Measurements from ENCODE around the gene C3. TPM values are rescaled to one million over a fixed set of nuclear protein-coding genes. Genes with fewer than 3 reads are reported as not detected.

C3 gene
- polyA plus RNA-seq, 3 donors = 2.4 to 5.3 (median 3.2) TPM

DNA sequence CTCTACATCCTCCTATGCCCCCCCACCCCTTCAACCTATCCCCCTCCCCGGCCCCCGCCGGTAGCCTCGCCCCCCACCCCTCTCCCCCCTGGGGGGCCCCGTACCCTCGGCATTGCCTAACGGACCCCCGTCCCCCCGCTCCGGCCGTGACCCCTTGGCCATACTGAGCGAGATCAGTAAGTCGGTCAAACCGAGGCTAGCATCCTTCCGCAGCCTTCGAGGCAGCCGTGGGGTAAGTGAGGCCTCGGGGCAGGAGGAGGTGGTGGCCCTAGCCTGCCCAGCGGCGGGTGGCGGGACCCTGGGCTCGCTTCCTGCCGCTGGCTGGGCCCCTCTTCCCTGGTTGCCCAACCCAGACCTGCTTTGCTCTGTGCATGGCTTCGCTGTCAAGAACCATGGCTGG, 25.5 kb upstream of the C3 start:
- peaks cover 8% of the 10 kb centered on the region for H3K4me1 Mint-ChIP-seq
- Histone ChIP-seq H3K9me3 (replicated peaks in 1 of 2; ENCODE audit: control insufficient read depth in 1 of 2, insufficient read depth in 1 of 2, low read length in 2 of 2) (no peaks in the 10 kb centered on the region), H3K4me2 (replicated peaks; ENCODE audit: extremely low read depth, low read length, poor library complexity, severe bottlenecking) (no peak overlapping the region), H3K9ac (ENCODE audit: insufficient read depth, low read length, poor library complexity, severe bottlenecking) (no peak overlapping the region), H4K20me1 (ENCODE audit: insufficient read depth, low read length) (no peaks in the 10 kb centered on the region), H3K36me3 (replicated peaks in 1 of 2; ENCODE audit: control insufficient read depth in 1 of 2, insufficient read depth in 2 of 2, low read length in 2 of 2) (no peaks in the 10 kb centered on the region), H3K79me2 (ENCODE audit: insufficient read depth, low read length) (no peaks in the 10 kb centered on the region), H3K4me3 (replicated peaks in 1 of 3; ENCODE audit: low read depth in 2 of 3, low read length in 3 of 3) (no peak overlapping the region), H2AFZ (ENCODE audit: insufficient read depth, low read depth, low read length, poor library complexity, severe bottlenecking) (no peak overlapping the region), H3K27me3 (ENCODE audit: control insufficient read depth in 2 of 2, insufficient read depth in 2 of 2, low read length in 2 of 2) (no peaks in the 10 kb centered on the region), H3K4me1 (ENCODE audit: control insufficient read depth in 1 of 2, insufficient read depth in 2 of 2, low read length in 2 of 2) (peaks cover 5% of the 10 kb centered on the region in 2 donors), H3K27ac (ENCODE audit: low read depth in 1 of 2, low read length in 2 of 2) (no peak overlapping the region)
- no peak overlapping the region for H3K4me3 Mint-ChIP-seq
- DNase-seq = no peak
- 87% methylated on average over 13 of the region's 24 CpGs for WGBS (ENCODE audit: insufficient coverage)
- H3K9me3 Mint-ChIP-seq = peaks cover 0 to 3% (median 0%) of the 10 kb centered on the region in 7 donors
- peaks cover 10 to 30% (median 15%) of the 10 kb centered on the region in 3 donors for H3K27me3 Mint-ChIP-seq (ENCODE audit: low read depth in 3 of 3)
- TF ChIP-seq, protein P1, sequence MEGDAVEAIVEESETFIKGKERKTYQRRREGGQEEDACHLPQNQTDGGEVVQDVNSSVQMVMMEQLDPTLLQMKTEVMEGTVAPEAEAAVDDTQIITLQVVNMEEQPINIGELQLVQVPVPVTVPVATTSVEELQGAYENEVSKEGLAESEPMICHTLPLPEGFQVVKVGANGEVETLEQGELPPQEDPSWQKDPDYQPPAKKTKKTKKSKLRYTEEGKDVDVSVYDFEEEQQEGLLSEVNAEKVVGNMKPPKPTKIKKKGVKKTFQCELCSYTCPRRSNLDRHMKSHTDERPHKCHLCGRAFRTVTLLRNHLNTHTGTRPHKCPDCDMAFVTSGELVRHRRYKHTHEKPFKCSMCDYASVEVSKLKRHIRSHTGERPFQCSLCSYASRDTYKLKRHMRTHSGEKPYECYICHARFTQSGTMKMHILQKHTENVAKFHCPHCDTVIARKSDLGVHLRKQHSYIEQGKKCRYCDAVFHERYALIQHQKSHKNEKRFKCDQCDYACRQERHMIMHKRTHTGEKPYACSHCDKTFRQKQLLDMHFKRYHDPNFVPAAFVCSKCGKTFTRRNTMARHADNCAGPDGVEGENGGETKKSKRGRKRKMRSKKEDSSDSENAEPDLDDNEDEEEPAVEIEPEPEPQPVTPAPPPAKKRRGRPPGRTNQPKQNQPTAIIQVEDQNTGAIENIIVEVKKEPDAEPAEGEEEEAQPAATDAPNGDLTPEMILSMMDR (IDR thresholded peaks at IDR 0.05) = no peak
- intact Hi-C loops (cut with micrococcal nuclease) = no loop called here
- H3K27ac Mint-ChIP-seq = no peak overlapping the region
- H3K36me3 Mint-ChIP-seq = no peaks in the 10 kb centered on the region

DNA sequence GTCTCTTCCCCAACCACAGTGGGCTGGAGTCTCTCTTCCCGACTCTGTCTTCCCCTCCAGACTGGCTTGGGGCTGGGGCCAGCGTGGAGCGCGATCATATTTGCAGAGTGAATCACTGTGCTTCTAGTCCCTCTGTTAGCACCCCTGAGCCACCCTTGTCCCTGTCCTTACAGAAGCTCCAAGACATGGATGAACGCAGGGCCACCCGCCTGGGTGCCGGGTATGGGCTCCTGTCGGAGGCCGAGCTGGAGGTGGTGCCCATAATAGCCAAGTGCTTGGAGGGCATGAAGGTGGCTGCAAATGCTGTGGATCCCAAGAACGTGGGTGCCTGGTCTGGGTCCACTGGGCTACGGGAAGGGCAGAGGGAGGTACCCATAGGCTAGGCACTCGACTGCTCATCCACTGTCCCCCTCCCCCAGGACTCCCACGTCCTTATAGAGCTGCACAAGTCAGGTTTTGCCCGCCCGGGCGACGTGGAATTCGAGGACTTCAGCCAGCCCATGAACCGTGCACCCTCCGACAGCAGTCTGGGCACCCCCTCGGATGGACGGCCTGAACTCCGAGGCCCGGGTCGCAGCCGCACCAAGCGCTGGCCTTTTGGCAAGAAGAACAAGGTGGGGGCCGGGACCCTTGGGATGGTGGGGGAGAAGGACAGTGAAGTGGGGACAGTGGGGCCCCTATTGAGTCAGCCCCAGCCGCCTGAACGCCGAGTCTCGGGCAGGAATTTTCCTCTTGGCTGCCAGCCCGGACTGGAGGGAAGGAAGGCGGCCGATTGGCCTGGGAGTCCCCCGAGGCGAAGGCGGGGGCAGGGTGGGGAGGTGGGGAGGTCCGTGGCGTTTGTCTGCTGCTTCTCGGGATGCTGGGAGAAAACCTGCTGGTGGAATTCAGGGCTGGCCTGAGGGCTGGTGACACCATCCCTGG, 24.2 kb upstream of the C3 start:
- H3K4me3 Mint-ChIP-seq = peak overlapping the region in 1 of 2 donors; percentile 19
- Histone ChIP-seq H3K4me3 (replicated peaks in 1 of 3; ENCODE audit: low read depth in 2 of 3, low read length in 3 of 3) (no peak overlapping the region), H3K36me3 (replicated peaks in 1 of 2; ENCODE audit: control insufficient read depth in 1 of 2, insufficient read depth in 2 of 2, low read length in 2 of 2) (no peaks in the 10 kb centered on the region), H4K20me1 (ENCODE audit: insufficient read depth, low read length) (no peaks in the 10 kb centered on the region), H3K4me1 (ENCODE audit: control insufficient read depth in 1 of 2, insufficient read depth in 2 of 2, low read length in 2 of 2) (peaks cover 19% of the 10 kb centered on the region in 2 donors), H3K27me3 (ENCODE audit: control insufficient read depth in 2 of 2, insufficient read depth in 2 of 2, low read length in 2 of 2) (peaks cover 0 to 8% of the 10 kb centered on the region in 2 donors), H3K9ac (ENCODE audit: insufficient read depth, low read length, poor library complexity, severe bottlenecking) (no peak overlapping the region), H3K79me2 (ENCODE audit: insufficient read depth, low read length) (no peaks in the 10 kb centered on the region), H2AFZ (ENCODE audit: insufficient read depth, low read depth, low read length, poor library complexity, severe bottlenecking) (no peak overlapping the region), H3K9me3 (replicated peaks in 1 of 2; ENCODE audit: control insufficient read depth in 1 of 2, insufficient read depth in 1 of 2, low read length in 2 of 2) (no peaks in the 10 kb centered on the region), H3K27ac (ENCODE audit: low read depth in 1 of 2, low read length in 2 of 2) (no peak overlapping the region), H3K4me2 (replicated peaks; ENCODE audit: extremely low read depth, low read length, poor library complexity, severe bottlenecking) (no peak overlapping the region)
- H3K4me1 Mint-ChIP-seq = peaks cover 18% of the 10 kb centered on the region
- peak overlapping the region in 2 of 7 donors; percentile 41 to 60 for H3K27ac Mint-ChIP-seq
- peaks cover 10 to 33% (median 25%) of the 10 kb centered on the region in 3 donors for H3K27me3 Mint-ChIP-seq (ENCODE audit: low read depth in 3 of 3)
- 84% methylated on average over 29 of the region's 41 CpGs for WGBS (ENCODE audit: insufficient coverage)
- peaks cover 0 to 3% (median 0%) of the 10 kb centered on the region in 7 donors for H3K9me3 Mint-ChIP-seq
- DNase-seq = no peak
- no peaks in the 10 kb centered on the region for H3K36me3 Mint-ChIP-seq
- intact Hi-C loops (cut with micrococcal nuclease) = no loop called here
- TF ChIP-seq, protein P1 (IDR thresholded peaks at IDR 0.05) = no peak

Measured in CD14-positive monocyte (primary cell).